Heart left ventricle (tissue), 16 donors: ENCODE results near the gene ITPR3. TPM values are rescaled to one million over a fixed set of nuclear protein-coding genes. Genes with fewer than 3 reads are reported as not detected.

Source experiments
- ATAC-seq, 4 donors: fragments of 200-7000 bp; cut with Tn5 transposase; one replicate each; pipeline ENCODE4 v1.9.1; 2020 to 2022; ENCODE audit warnings: moderate library complexity in 4 of 4, mild to moderate bottlenecking in 3 of 4, moderate number of reproducible peaks in 1 of 4
- DNase-seq, 5 donors: peaks; one replicate each; pipeline ENCODE4 v3.0.0-alpha.2; 2020
- H3K27ac ChIP-seq, 12 donors: fragments of 200-600 bp; sonication (generic) in 4 of 12; one replicate each; pipeline versions ENCODE4 v1.5.0 to v1.8.0; 2016 to 2022; ENCODE audit warnings: mild to moderate bottlenecking in 2 of 12
- H3K27me3 ChIP-seq, 9 donors: fragments of 200-600 bp; sonication (generic) in 2 of 9; one replicate each; pipeline versions ENCODE4 v1.5.1 to v1.8.0; 2016 to 2022; ENCODE audit warnings: mild to moderate bottlenecking in 3 of 9
- H3K36me3 ChIP-seq, 9 donors: fragments of 200-600 bp; sonication (generic) in 2 of 9; one replicate each; pipeline versions ENCODE4 v1.5.0 to v1.8.0; 2018 to 2022; ENCODE audit warnings: mild to moderate bottlenecking in 2 of 9
- H3K4me1 ChIP-seq, 12 donors: fragments of 200-600 bp; sonication (generic) in 4 of 12; one replicate each; pipeline versions ENCODE4 v1.5.0 to v1.8.0; 2016 to 2022; ENCODE audit warnings: mild to moderate bottlenecking in 3 of 12
- H3K4me3 ChIP-seq, 12 donors: fragments of 200-600 bp; sonication (generic) in 4 of 12; one replicate each; pipeline versions ENCODE4 v1.5.0 to v1.8.0; 2017 to 2022; ENCODE audit warnings: mild to moderate bottlenecking in 9 of 12, moderate library complexity in 4 of 12
- H3K9me3 ChIP-seq, 12 donors: fragments of 200-600 bp; sonication (generic) in 4 of 12; one replicate each; pipeline versions ENCODE4 v1.5.0 to v1.8.0; 2016 to 2022; ENCODE audit warnings: mild to moderate bottlenecking in 1 of 12
- CTCF ChIP-seq, 12 donors: fragments of 200-600 bp; sonication (generic) in 4 of 12; IDR thresholded peaks; one replicate each; pipeline versions ENCODE4 v1.5.0 to v1.8.0; 2018 to 2022; ENCODE audit warnings: antibody characterized with exemption in 12 of 12, mild to moderate bottlenecking in 5 of 12
- POLR2A ChIP-seq, 2 donors: fragments of 450-650 bp; IDR thresholded peaks; one replicate each; pipeline ENCODE4 v1.6.1; 2017; ENCODE audit warnings: antibody characterized with exemption in 2 of 2, mild to moderate bottlenecking in 2 of 2, moderate library complexity in 2 of 2
- WGBS, 4 donors: extraction: QIAGEN DNeasy Blood & Tissue Kit in 2 of 4; methylation state at CpG; one replicate each; pipeline versions ENCODE4 v1.1.5 to v1.1.7; 2013 to 2018; 5-methylcytosine and 5-hydroxymethylcytosine counted together
- intact Hi-C, 10 donors: fragments of 100-400 bp; cut with DNase I; formaldehyde crosslinking; loops; one replicate each; pipeline versions ENCODE4 v1.11.1 to v1.14.2; 2022
- polyA plus RNA-seq, 2 donors: library from polyadenylated mRNA; stranded (reverse); fragments of 200-250 nt; gene quantifications; one replicate each; pipeline ENCODE4 v1.2.3, GENCODE V29; 2013
- total RNA-seq, 9 donors: library from RNA; depleted of rRNA in 2 of 9; stranded (reverse); fragments of >200 nt in 2 of 9; fragmentation: NEBNext Ultra II Directional in 3 of 9; extraction: Animal tissue kit (Norgen Biotek cat#: 25700) in 3 of 9; gene quantifications; one replicate each; pipeline versions ENCODE4 v1.1.0 to v1.2.4, GENCODE V29; 2016 to 2023
- donor health status: ischemic (EF 13 %, LVEDD 7.1; RV severe dilation, severe dysfunction).
- donor health status: healthy with polysubstance abuse.
- donor health status: DM: no; HTN: yes; CAD: no.
- donor health status: DM: no; HTN: no; CAD: no.
- donor health status: ischemic (EF 25% LVEDD 6.9; RV normal size, moderate dysfunction).
- donor health status: ischemic (EF 25% LVEDD 5.7; RV mildly dilated, moderate dysfunction).
- donor health status: healthy.
- donor health status: DM: yes; HTN: yes; CAD: no.
- donor health status: ischemic (EF 35%, LVEDD 5.7; RV mildly dilated, moderate dysfunction).
- donor health status: nonischemic (EF 11% LVEDD 7.7; RV severe dilation, severe dysfunction).
- donor health status: DM: yes; HTN: yes; CAD: no.
- donor health status: PGD.
- donor health status: ischemic (EF 29% LVEDD 5.4; RV normal size, mild dysfunction).
- donor health status: nonischemic (EF 23%, LVEDD 6.1; RV moderate dilation, normal function).

The ITPR3 gene
- total and polyA plus RNA-seq, 11 donors: 4.8 to 33.5 (median 7.8) TPM

GRCh38 chr6:33729059-33729458 is 107.9 kb downstream of the ITPR3 start:
- peaks cover 3 to 81% (median 40%) of the 10 kb centered on the region in 12 donors for H3K4me1 ChIP-seq
- intact Hi-C loops: loop anchor here in 2 of 10 donors (2.0 to 5.0 kb wide), 2 partner anchors 18 to 33 kb away; partner anchors contain the start of gene IP6K3 (in 1 of the 2)
- DNase-seq (no peak), ATAC-seq (no peak)
- no peak for TF ChIP-seq CTCF (IDR thresholded peaks at IDR 0.05)
- TF ChIP-seq POLR2A (IDR thresholded peaks at IDR 0.05): no peak
- peaks cover 0 to 30% (median 0%) of the 10 kb centered on the region in 9 donors for H3K36me3 ChIP-seq
- no peaks in the 10 kb centered on the region for H3K9me3 ChIP-seq
- H3K27me3 ChIP-seq: peaks cover 0 to 4% (median 0%) of the 10 kb centered on the region in 9 donors
- H3K27ac ChIP-seq: peak overlapping the region in 11 of 12 donors; percentile 36 to 91 (median 82)
- 87 to 96% (median 91%) methylated on average over 5 to 6 of the region's 6 CpGs for WGBS, 4 donors
- H3K4me3 ChIP-seq: no peak overlapping the region

- peaks cover 3 to 88% (median 41%) of the 10 kb centered on the region in 12 donors for H3K4me1 ChIP-seq
- ATAC-seq (peak; percentile 7 to 57 (median 24)), DNase-seq (peak in 1 of 5 donors; percentile 64)
- peak overlapping the region; percentile 2 to 91 (median 82) for H3K27ac ChIP-seq
- intact Hi-C loops: no loop called here
- H3K36me3 ChIP-seq: peaks cover 0 to 34% (median 0%) of the 10 kb centered on the region in 9 donors
- H3K27me3 ChIP-seq: no peaks in the 10 kb centered on the region
- no peak overlapping the region for H3K4me3 ChIP-seq
- no peak for TF ChIP-seq CTCF (IDR thresholded peaks at IDR 0.05)
- no peak for TF ChIP-seq POLR2A (IDR thresholded peaks at IDR 0.05)
- WGBS, 4 donors: 57 to 68% (median 66%) methylated on average over 9 to 10 of the region's 10 CpGs
- H3K9me3 ChIP-seq: no peaks in the 10 kb centered on the region
Observed at GRCh38 chr6:33730611-33731010, 109.5 kb downstream of the ITPR3 start.

GRCh38 chr6:33731035-33731434 is 109.9 kb downstream of the ITPR3 start:
- WGBS, 4 donors: 66 to 81% (median 73%) methylated on average over 7 of the region's 7 CpGs
- Histone ChIP-seq H3K27me3 (no peaks in the 10 kb centered on the region), H3K27ac (peak overlapping the region; percentile 2 to 91 (median 82)), H3K4me1 (peaks cover 3 to 92% (median 41%) of the 10 kb centered on the region in 12 donors), H3K9me3 (no peaks in the 10 kb centered on the region), H3K4me3 (no peak overlapping the region), H3K36me3 (peaks cover 0 to 34% (median 0%) of the 10 kb centered on the region in 9 donors)
- DNase-seq: peak in 1 of 5 donors; percentile 27
- ATAC-seq: no peak
- TF ChIP-seq POLR2A (IDR thresholded peaks at IDR 0.05) (no peak), CTCF (IDR thresholded peaks at IDR 0.05) (no peak)
- intact Hi-C loops: no loop called here

- DNase-seq (peak in 3 of 5 donors; percentile 26 to 62 (median 40)), ATAC-seq (peak in 2 of 4 donors; percentile 10 to 25)
- Histone ChIP-seq H3K9me3 (no peaks in the 10 kb centered on the region), H3K27ac (peak overlapping the region; percentile 42 to 91 (median 82)), H3K4me3 (no peak overlapping the region), H3K27me3 (no peaks in the 10 kb centered on the region), H3K36me3 (peaks cover 0 to 33% (median 0%) of the 10 kb centered on the region in 9 donors), H3K4me1 (peaks cover 2 to 96% (median 43%) of the 10 kb centered on the region in 12 donors)
- WGBS, 4 donors: 59 to 76% (median 64%) methylated on average over 8 to 9 of the region's 9 CpGs
- intact Hi-C loops: no loop called here
- TF ChIP-seq POLR2A (IDR thresholded peaks at IDR 0.05) (no peak), CTCF (IDR thresholded peaks at IDR 0.05) (no peak)
Observed at GRCh38 chr6:33731751-33732282, 110.7 kb downstream of the ITPR3 start.
